Mesenchymal stem cell (in vitro differentiated cells and primary cell): ENCODE results near the gene METTL16.
A peak's percentile ranks its signal among the peaks of the same experiment; 100 is the strongest.

ENCODE experiments used
- DNase-seq: peaks from one replicate; pipeline ENCODE4 v3.0.0-alpha.2; 2013
- H2AFZ ChIP-seq: one replicate; pipeline ENCODE4 v1.6.1; 2013; ENCODE audit warnings: low read depth, mild to moderate bottlenecking, control low read depth, inconsistent platforms, low read length, moderate library complexity
- H2AK5ac ChIP-seq: 2 replicates; pipeline ENCODE4 v1.6.1; 2013; ENCODE audit warnings: low read length, moderate library complexity, mild to moderate bottlenecking, inconsistent platforms; ENCODE audit not compliant: severe bottlenecking
- H2BK120ac ChIP-seq: one replicate; pipeline ENCODE4 v1.6.1; 2013; ENCODE audit warnings: low read depth, mild to moderate bottlenecking, inconsistent platforms, low read length, moderate library complexity
- H2BK12ac ChIP-seq, 2 experiments: one replicate each; pipeline ENCODE4 v1.6.1; 2013; ENCODE audit warnings: inconsistent platforms in 2 of 2, low read length in 2 of 2, mild to moderate bottlenecking in 2 of 2, moderate library complexity in 2 of 2, control low read depth in 1 of 2
- H2BK15ac ChIP-seq: one replicate; pipeline ENCODE4 v1.6.1; 2013; ENCODE audit warnings: mild to moderate bottlenecking, low read depth, inconsistent platforms; ENCODE audit not compliant: poor library complexity, severe bottlenecking
- H2BK5ac ChIP-seq: 2 replicates; pipeline ENCODE4 v1.6.1; 2013; ENCODE audit warnings: low read depth, mild to moderate bottlenecking, low read length, control low read depth, inconsistent platforms; ENCODE audit not compliant: poor library complexity, severe bottlenecking
- H3K14ac ChIP-seq, 2 experiments: one replicate each; pipeline ENCODE4 v1.6.1; 2013; ENCODE audit warnings: inconsistent platforms in 2 of 2, low read length in 2 of 2, control low read depth in 1 of 2, mild to moderate bottlenecking in 1 of 2, moderate library complexity in 1 of 2
- H3K18ac ChIP-seq, 2 experiments: one replicate each; pipeline ENCODE4 v1.6.1; 2013; ENCODE audit warnings: inconsistent platforms in 2 of 2, low read length in 2 of 2, control low read depth in 1 of 2, low read depth in 1 of 2, mild to moderate bottlenecking in 1 of 2
- H3K23ac ChIP-seq, 2 experiments: one replicate each; pipeline ENCODE4 v1.6.1; 2013; ENCODE audit warnings: inconsistent platforms in 2 of 2, low read length in 2 of 2, mild to moderate bottlenecking in 2 of 2, moderate library complexity in 2 of 2, control low read depth in 1 of 2
- H3K27ac ChIP-seq: 2 replicates; pipeline ENCODE4 v1.5.1; 2013; ENCODE audit warnings: mild to moderate bottlenecking, moderate library complexity, low read length, control low read depth, inconsistent platforms; ENCODE audit not compliant: poor library complexity, severe bottlenecking
- H3K27me3 ChIP-seq, 2 experiments: 2 replicates each; pipeline versions ENCODE4 v1.6.1 to v1.7.0; 2013; ENCODE audit warnings: low read length in 2 of 2, mild to moderate bottlenecking in 2 of 2, moderate library complexity in 2 of 2, control low read depth in 1 of 2, inconsistent platforms in 1 of 2; ENCODE audit not compliant: control insufficient read depth in 1 of 2, insufficient read depth in 1 of 2
- H3K36me3 ChIP-seq, 2 experiments: 2 replicates each; pipeline versions ENCODE4 v1.6.1 to v1.7.0; 2013; ENCODE audit warnings: low read length in 2 of 2, control low read depth in 1 of 2, inconsistent platforms in 1 of 2, low read depth in 1 of 2, mild to moderate bottlenecking in 1 of 2; ENCODE audit not compliant: insufficient read depth in 2 of 2, control insufficient read depth in 1 of 2
- H3K4ac ChIP-seq, 2 experiments: one replicate each; pipeline ENCODE4 v1.6.1; 2013; ENCODE audit warnings: inconsistent platforms in 2 of 2, low read length in 2 of 2, mild to moderate bottlenecking in 2 of 2, moderate library complexity in 2 of 2, control low read depth in 1 of 2, low read depth in 1 of 2
- H3K4me1 ChIP-seq: 2 replicates; pipeline ENCODE4 v1.6.1; 2013; ENCODE audit warnings: low read depth, low read length, control low read depth; ENCODE audit not compliant: control insufficient read depth, insufficient read depth
- H3K4me2 ChIP-seq: 2 replicates; pipeline ENCODE4 v1.6.1; 2013; ENCODE audit warnings: low read length, mild to moderate bottlenecking, inconsistent platforms; ENCODE audit not compliant: poor library complexity, severe bottlenecking
- H3K4me3 ChIP-seq, 2 experiments: 2 replicates each; pipeline versions ENCODE4 v1.5.1 to v1.7.0; 2013; ENCODE audit warnings: low read length in 2 of 2, mild to moderate bottlenecking in 2 of 2, control low read depth in 1 of 2, low read depth in 1 of 2; ENCODE audit not compliant: insufficient read depth in 1 of 2
- H3K79me1 ChIP-seq: replicated peaks from 2 replicates; pipeline ENCODE4 v1.6.1; 2013; ENCODE audit warnings: mild to moderate bottlenecking, control low read depth, low read length, inconsistent platforms; ENCODE audit not compliant: poor library complexity, severe bottlenecking
- H3K9ac ChIP-seq: 2 replicates; pipeline ENCODE4 v1.7.0; 2013; ENCODE audit warnings: mild to moderate bottlenecking, low read length, moderate library complexity
- H3K9me3 ChIP-seq: 2 replicates; pipeline ENCODE4 v1.7.0; 2013; ENCODE audit warnings: mild to moderate bottlenecking, low read length; ENCODE audit not compliant: control insufficient read depth
- H4K8ac ChIP-seq: one replicate; pipeline ENCODE4 v1.6.1; 2013; ENCODE audit warnings: inconsistent platforms, mild to moderate bottlenecking, low read length, moderate library complexity
- H4K91ac ChIP-seq: one replicate; pipeline ENCODE4 v1.6.1; 2013; ENCODE audit warnings: mild to moderate bottlenecking, low read length, inconsistent platforms
- WGBS: methylation state at CpG from one replicate; pipeline ENCODE4 v1.1.7; 2013; ENCODE audit warnings: mixed read lengths; 5-methylcytosine and 5-hydroxymethylcytosine counted together

The METTL16 gene

DNA sequence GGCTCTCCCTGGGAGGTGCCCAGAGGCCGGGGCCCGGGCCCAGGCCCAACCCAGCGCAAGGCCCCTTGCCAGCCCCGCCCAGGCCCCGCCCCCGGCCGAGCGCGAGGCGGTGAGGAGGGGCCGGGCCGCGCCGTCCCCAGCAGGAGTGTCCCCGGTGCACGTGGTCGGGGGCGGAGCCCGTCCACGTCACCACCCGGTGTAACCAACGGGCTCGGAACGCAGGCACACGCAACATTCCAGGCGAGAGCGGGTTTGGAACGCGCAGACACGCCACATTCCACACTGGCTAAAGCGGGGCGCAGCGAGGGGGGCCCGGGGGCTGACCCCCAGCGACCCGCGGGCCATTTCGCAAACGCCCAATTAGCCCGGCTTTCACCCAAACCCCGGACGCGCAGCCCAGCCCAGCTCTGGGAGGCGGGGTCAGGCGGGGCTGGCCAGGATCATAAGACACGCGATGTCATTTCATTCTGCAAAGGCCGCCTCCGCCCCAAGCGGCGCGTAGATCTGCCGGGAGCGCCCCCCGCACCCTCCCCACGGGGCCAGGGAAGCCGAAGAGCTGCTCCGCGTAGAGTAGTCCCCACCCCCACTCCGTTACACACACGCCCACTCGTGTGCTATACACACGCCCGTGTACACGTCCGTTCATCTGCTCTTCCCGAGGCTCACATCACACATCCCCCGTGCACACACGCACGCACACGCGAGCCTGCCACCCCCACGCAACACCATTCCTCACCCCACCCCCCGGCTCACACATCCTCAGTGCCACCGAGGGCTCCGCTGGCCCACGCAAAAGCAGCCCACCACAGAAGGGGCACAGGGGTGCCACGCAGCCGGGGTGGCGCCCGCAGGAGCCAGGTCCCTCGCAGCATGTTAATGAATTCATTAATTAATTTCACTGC lies 111.9 kb downstream of the METTL16 start:
- Histone ChIP-seq H3K18ac (peak overlapping the region; percentile 98 to 99), H3K23ac (no peak overlapping the region), H2BK120ac (peak overlapping the region; percentile 99), H3K4me2 (peak overlapping the region; percentile 92), H2BK5ac (peak overlapping the region; percentile 63), H4K91ac (peak overlapping the region; percentile 98), H2BK15ac (peak overlapping the region; percentile 98), H3K4me3 (peak overlapping the region; percentile 72 to 89), H4K8ac (peak overlapping the region; percentile 74), H2AFZ (no peak overlapping the region), H2BK12ac (peak overlapping the region; percentile 19 to 38), H3K9me3 (no peaks in the 10 kb centered on the region), H3K9ac (peak overlapping the region; percentile 98), H3K79me1 (peaks cover 4% of the 10 kb centered on the region), H3K27ac (peak overlapping the region; percentile 93), H3K27me3 (no peaks in the 10 kb centered on the region), H3K4me1 (peaks cover 49% of the 10 kb centered on the region), H3K4ac (peak overlapping the region; percentile 98 to 99), H2AK5ac (no peak overlapping the region), H3K14ac (peak overlapping the region; percentile 55 to 82), H3K36me3 (peaks cover 0 to 9% of the 10 kb centered on the region in 2 experiments)
- DNase-seq, result peak; percentile 98
- WGBS, result under 1% methylated on average over 67 of the region's 82 CpGs

DNA sequence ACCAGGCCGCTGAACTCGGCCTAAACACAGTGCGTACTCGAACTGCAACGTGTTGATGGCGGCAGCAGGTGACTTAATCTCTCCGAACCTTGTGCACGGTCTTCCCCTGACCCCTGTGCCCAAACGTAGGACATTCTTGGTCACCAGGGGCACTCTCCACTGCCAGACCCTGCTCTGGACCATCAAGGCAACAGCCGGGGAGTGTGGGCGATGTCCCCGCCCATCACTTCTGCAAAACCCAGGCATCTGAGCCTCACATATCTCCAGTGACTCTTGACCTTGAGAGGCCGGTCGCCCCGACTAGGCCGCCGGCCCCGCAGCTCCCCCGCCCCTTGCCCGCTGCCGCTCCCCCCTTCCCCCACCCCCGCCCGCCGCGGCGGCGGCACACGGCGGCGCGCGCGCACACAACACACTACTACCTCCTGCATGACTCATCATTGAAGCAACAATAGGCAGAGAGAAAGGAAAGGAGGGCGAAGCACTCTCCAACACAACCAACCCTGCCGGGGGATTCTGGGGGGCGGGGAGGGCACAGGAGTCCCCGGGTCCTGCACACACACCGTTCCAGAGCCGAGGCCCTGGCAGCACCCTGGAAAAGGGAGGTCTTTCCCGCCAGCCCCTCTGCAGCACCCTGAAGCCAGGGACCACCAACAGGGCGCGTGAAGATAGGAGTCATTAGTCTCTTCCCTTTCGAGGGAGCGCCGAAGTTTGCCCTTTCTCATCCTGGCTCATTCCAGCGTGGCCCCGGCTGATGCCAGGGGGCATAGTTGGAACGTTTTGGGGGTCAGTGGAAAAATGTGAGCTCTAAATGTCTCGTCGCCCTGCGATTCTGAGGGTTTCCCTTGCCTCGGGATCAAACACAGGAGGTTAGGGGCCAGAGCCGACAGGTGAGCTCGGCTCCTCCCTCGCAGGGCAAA lies 112.8 kb downstream of the METTL16 start:
- H4K8ac ChIP-seq, result peak overlapping the region; percentile 95
- H3K4ac ChIP-seq, result peak overlapping the region; percentile 98 to 99
- peak overlapping the region; percentile 99 for H2BK120ac ChIP-seq
- peak overlapping the region; percentile 98 to 99 for H3K18ac ChIP-seq
- peak overlapping the region in 1 of 2 experiments; percentile 99 for H3K14ac ChIP-seq
- H3K27ac ChIP-seq, result peak overlapping the region; percentile 93
- DNase-seq, result peak; percentile 85
- H3K4me1 ChIP-seq, result peaks cover 56% of the 10 kb centered on the region
- peak overlapping the region; percentile 98 for H4K91ac ChIP-seq
- H3K4me2 ChIP-seq, result peak overlapping the region; percentile 92
- H3K23ac ChIP-seq, result peak overlapping the region; percentile 14 to 78
- H3K36me3 ChIP-seq, result peaks cover 3 to 13% of the 10 kb centered on the region in 2 experiments
- 14% methylated on average over 37 of the region's 55 CpGs for WGBS
- H3K9me3 ChIP-seq, result no peaks in the 10 kb centered on the region
- H2AFZ ChIP-seq, result peak overlapping the region; percentile 34
- H2AK5ac ChIP-seq, result peak overlapping the region; percentile 86
- H2BK5ac ChIP-seq, result peak overlapping the region; percentile 63
- H3K4me3 ChIP-seq, result peak overlapping the region; percentile 60 to 89
- H2BK15ac ChIP-seq, result peak overlapping the region; percentile 97
- H3K27me3 ChIP-seq, result no peaks in the 10 kb centered on the region
- peak overlapping the region; percentile 75 to 98 for H2BK12ac ChIP-seq
- peaks cover 9% of the 10 kb centered on the region for H3K79me1 ChIP-seq
- H3K9ac ChIP-seq, result peak overlapping the region; percentile 98

DNA sequence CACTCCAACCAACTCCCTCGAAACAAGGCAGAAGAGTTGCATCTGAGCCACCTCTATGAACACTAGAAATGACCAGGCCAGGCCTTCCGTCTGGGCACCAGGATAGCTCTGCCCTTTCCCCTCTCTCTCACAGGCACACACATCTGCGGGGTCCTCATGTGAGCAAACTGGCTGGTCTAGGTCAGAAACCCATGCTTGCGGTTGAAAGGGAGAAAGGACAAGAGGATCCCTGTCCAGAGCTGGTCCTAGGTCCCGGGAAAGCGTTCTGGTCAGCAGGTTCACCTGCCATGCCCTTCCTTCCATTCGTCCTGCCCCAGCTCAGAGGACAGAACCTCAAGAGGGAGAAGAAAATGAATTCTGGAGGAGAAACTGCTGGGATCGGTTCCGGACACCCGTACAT lies 113.5 kb downstream of the METTL16 start:
- Histone ChIP-seq H2AK5ac (peak overlapping the region; percentile 15), H3K9ac (peak overlapping the region; percentile 80), H2BK120ac (peak overlapping the region; percentile 99), H3K9me3 (no peaks in the 10 kb centered on the region), H3K4me3 (peak overlapping the region in 1 of 2 experiments; percentile 79), H3K4me1 (peaks cover 56% of the 10 kb centered on the region), H2BK15ac (peak overlapping the region; percentile 82), H2AFZ (no peak overlapping the region), H3K79me1 (peaks cover 8% of the 10 kb centered on the region), H3K36me3 (peaks cover 3 to 13% of the 10 kb centered on the region in 2 experiments), H3K14ac (no peak overlapping the region), H2BK5ac (no peak overlapping the region), H3K4ac (peak overlapping the region; percentile 55 to 64), H3K23ac (peak overlapping the region in 1 of 2 experiments; percentile 14), H4K8ac (no peak overlapping the region), H3K4me2 (peak overlapping the region; percentile 19), H3K18ac (peak overlapping the region; percentile 71 to 88), H3K27ac (no peak overlapping the region), H4K91ac (peak overlapping the region; percentile 83), H3K27me3 (no peaks in the 10 kb centered on the region), H2BK12ac (peak overlapping the region; percentile 91 to 95)
- WGBS, result 90% methylated on average over 10 of the region's 10 CpGs
- DNase-seq, result no peak
